Activated B cell treated with CpG ODN at 0.5 μM for 24 hours (primary cell): ENCODE results near the gene GALK2. TPM values are rescaled to one million over a fixed set of nuclear protein-coding genes. Genes with fewer than 3 reads are reported as not detected.

Experiments
- ATAC-seq: fragments of 200-7000 bp; cut with Tn5 transposase; one replicate; pipeline ENCODE4 v1.10.0; 2021; ENCODE audit warnings: low read depth, mild to moderate bottlenecking, moderate library complexity
- CTCF ChIA-PET: fragments of 350-600 bp; sonication (Branson Sonifier 250); formaldehyde crosslinking; loops from one replicate; lab custom pipeline; 2021; ENCODE audit warnings: antibody characterized with exemption; lab: Charles Lee
- POLR2A ChIA-PET: fragments of 350-600 bp; sonication (Branson Sonifier 250); formaldehyde crosslinking; loops from one replicate; lab custom pipeline; 2021; ENCODE audit warnings: antibody characterized with exemption; lab: Charles Lee
- DNase-seq: peaks from one replicate; pipeline ENCODE4 v3.0.0; 2022
- H3K27ac Mint-ChIP-seq: one replicate; pipeline ENCODE4 v1.8.0; 2020; ENCODE audit warnings: mixed read lengths
- H3K27me3 Mint-ChIP-seq: one replicate; pipeline ENCODE4 v1.8.0; 2021; ENCODE audit warnings: mixed read lengths
- H3K36me3 Mint-ChIP-seq: one replicate; pipeline ENCODE4 v1.8.0; 2021; ENCODE audit warnings: low read depth, mixed read lengths
- H3K4me1 Mint-ChIP-seq: one replicate; pipeline ENCODE4 v1.8.0; 2021; ENCODE audit warnings: mixed read lengths
- H3K4me3 Mint-ChIP-seq: one replicate; pipeline ENCODE4 v1.8.0; 2020; ENCODE audit warnings: mild to moderate bottlenecking, mixed read lengths
- H3K9me3 Mint-ChIP-seq: one replicate; pipeline ENCODE4 v1.8.0; 2020; ENCODE audit warnings: mixed read lengths
- CTCF ChIP-seq: fragments of 200-600 bp; IDR thresholded peaks from one replicate; pipeline ENCODE4 v1.8.0; 2022; ENCODE audit warnings: antibody characterized with exemption, mild to moderate bottlenecking
- intact Hi-C: fragments of 100-400 bp; cut with micrococcal nuclease; formaldehyde crosslinking; loops from one replicate; pipeline ENCODE4 v1.15.1; 2024
- total RNA-seq: library from RNA; stranded (reverse); gene quantifications from 2 replicates; pipeline ENCODE4 v1.2.3, GENCODE V29; 2022

Gene GALK2
- total RNA-seq, 1 donor from 2014 or later: 16.6 TPM

- ChIA-PET POLR2A (no interaction called here), CTCF (no interaction called here)
- ATAC-seq: no peak
- intact Hi-C loops: no loop called here
- TF ChIP-seq CTCF: no peak
- Mint-ChIP-seq H3K27ac (no peak overlapping the region), H3K4me3 (no peak overlapping the region), H3K9me3 (peaks cover 2% of the 10 kb centered on the region), H3K4me1 (no peaks in the 10 kb centered on the region), H3K27me3 (no peaks in the 10 kb centered on the region), H3K36me3 (peaks cover 13% of the 10 kb centered on the region)
- DNase-seq: no peak
Observed at GRCh38 chr15:49265911-49266310, 95.9 kb downstream of the GALK2 start.

GRCh38 chr15:49270541-49271421 is 100.7 kb downstream of the GALK2 start:
- no peak for TF ChIP-seq CTCF
- intact Hi-C loops: no loop called here
- H3K27ac Mint-ChIP-seq: no peak overlapping the region
- POLR2A ChIA-PET: no interaction called here
- no peaks in the 10 kb centered on the region for H3K4me1 Mint-ChIP-seq
- no peak overlapping the region for H3K4me3 Mint-ChIP-seq
- peaks cover 19% of the 10 kb centered on the region for H3K36me3 Mint-ChIP-seq
- CTCF ChIA-PET: no interaction called here
- no peaks in the 10 kb centered on the region for H3K9me3 Mint-ChIP-seq
- H3K27me3 Mint-ChIP-seq: no peaks in the 10 kb centered on the region
- no peak for ATAC-seq
- DNase-seq: no peak

GRCh38 chr15:49273734-49274318 is 103.8 kb downstream of the GALK2 start:
- no peak for TF ChIP-seq CTCF
- Mint-ChIP-seq H3K36me3 (peaks cover 30% of the 10 kb centered on the region), H3K27me3 (no peaks in the 10 kb centered on the region), H3K27ac (no peak overlapping the region), H3K9me3 (no peaks in the 10 kb centered on the region), H3K4me3 (no peak overlapping the region), H3K4me1 (no peaks in the 10 kb centered on the region)
- intact Hi-C loops: no loop called here
- DNase-seq (no peak), ATAC-seq (no peak)
- ChIA-PET POLR2A (no interaction called here), CTCF (no interaction called here)

- no peaks in the 10 kb centered on the region for H3K9me3 Mint-ChIP-seq
- DNase-seq: no peak
- ChIA-PET POLR2A (no interaction called here), CTCF (no interaction called here)
- H3K27me3 Mint-ChIP-seq: no peaks in the 10 kb centered on the region
- peaks cover 41% of the 10 kb centered on the region for H3K36me3 Mint-ChIP-seq
- H3K4me1 Mint-ChIP-seq: no peaks in the 10 kb centered on the region
- intact Hi-C loops: loop anchor here (2.0 kb wide), 1 partner anchor 56 kb away; no protein-coding TSS in a partner anchor
- no peak for ATAC-seq
- no peak overlapping the region for H3K27ac Mint-ChIP-seq
- no peak overlapping the region for H3K4me3 Mint-ChIP-seq
- no peak for TF ChIP-seq CTCF
Observed at GRCh38 chr15:49278751-49279150, 108.7 kb downstream of the GALK2 start.
